ENCODE measurements around the gene PPM1B.

DNA sequence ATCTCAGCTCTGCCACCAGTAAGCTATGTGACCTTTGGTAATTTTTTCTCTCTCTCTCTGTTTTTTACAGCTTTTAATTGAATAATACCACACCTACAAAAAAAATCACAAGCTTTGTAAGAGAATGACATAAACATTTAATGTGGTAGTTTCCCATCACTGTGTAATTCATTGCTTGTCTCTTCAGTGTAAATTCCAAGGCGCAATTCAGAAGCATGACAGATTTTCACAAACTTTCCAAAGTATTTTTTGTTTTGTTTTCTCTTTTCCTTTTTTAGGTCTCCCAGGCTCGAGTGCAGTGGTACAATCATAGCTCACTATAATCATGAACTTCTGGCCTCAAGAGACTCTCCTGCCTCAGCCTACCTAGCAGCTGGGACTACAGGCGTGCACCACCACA, 25.0 kb upstream of the PPM1B start:
- TF ChIP-seq, protein P1, sequence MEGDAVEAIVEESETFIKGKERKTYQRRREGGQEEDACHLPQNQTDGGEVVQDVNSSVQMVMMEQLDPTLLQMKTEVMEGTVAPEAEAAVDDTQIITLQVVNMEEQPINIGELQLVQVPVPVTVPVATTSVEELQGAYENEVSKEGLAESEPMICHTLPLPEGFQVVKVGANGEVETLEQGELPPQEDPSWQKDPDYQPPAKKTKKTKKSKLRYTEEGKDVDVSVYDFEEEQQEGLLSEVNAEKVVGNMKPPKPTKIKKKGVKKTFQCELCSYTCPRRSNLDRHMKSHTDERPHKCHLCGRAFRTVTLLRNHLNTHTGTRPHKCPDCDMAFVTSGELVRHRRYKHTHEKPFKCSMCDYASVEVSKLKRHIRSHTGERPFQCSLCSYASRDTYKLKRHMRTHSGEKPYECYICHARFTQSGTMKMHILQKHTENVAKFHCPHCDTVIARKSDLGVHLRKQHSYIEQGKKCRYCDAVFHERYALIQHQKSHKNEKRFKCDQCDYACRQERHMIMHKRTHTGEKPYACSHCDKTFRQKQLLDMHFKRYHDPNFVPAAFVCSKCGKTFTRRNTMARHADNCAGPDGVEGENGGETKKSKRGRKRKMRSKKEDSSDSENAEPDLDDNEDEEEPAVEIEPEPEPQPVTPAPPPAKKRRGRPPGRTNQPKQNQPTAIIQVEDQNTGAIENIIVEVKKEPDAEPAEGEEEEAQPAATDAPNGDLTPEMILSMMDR (IDR thresholded peaks at IDR 0.05): no peak
- TF ChIP-seq POLR2A (IDR thresholded peaks at IDR 0.05): no peak
